Fibroblast of lung (primary cell): ENCODE results near the gene DNER.

Experiments
- CTCF ChIP-seq, 2 donors: IDR thresholded peaks in 1 of 2; conservative IDR thresholded peaks in 1 of 2; 1 replicate in 1 of 2; 2 replicates in 1 of 2; pipeline ENCODE4 v1.5.1; 2011 to 2012; ENCODE audit warnings: low read length in 2 of 2, control low read depth in 1 of 2, inconsistent platforms in 1 of 2, low read depth in 1 of 2, mild to moderate bottlenecking in 1 of 2
- EZH2 ChIP-seq: IDR thresholded peaks from 2 replicates; pipeline ENCODE4 v1.5.1; 2012; ENCODE audit warnings: low read length, control low read depth, mild to moderate bottlenecking; ENCODE audit errors: missing control alignments

- no peak for TF ChIP-seq CTCF (conservative IDR thresholded peaks at IDR 0.05 in 1 of 2, IDR thresholded peaks at IDR 0.05 in 1 of 2; ENCODE audit: low read depth in 1 of 2, low read length in 2 of 2)
- no peak for TF ChIP-seq EZH2
These were observed 326.5 kb downstream of the DNER start for GRCh38 chr2:229387866-229388265.
